Panc1 (cell line): ENCODE data around the gene USF1.
"Not testable (repeated sequence)": the region's sequence is repeated elsewhere in the genome, so short reads cannot be mapped to it uniquely, and the experiment has no call there.

Experiments
- CTCF ChIP-seq: fragments of 450-650 bp; IDR thresholded peaks from 2 replicates; pipeline ENCODE4 v1.5.1; 2017; ENCODE audit warnings: mild to moderate bottlenecking
- REST ChIP-seq, 2 experiments: IDR thresholded peaks; 2 replicates each; pipeline ENCODE4 v1.6.1; 2011 to 2012; ENCODE audit warnings: low read depth in 2 of 2, control low read depth in 1 of 2, low read length in 1 of 2, mild to moderate bottlenecking in 1 of 2, moderate library complexity in 1 of 2; ENCODE audit not compliant: insufficient read depth in 1 of 2

GRCh38 chr1:161016683-161017082, 29.1 kb downstream of the USF1 start:
- not testable (repeated sequence) for TF ChIP-seq CTCF; REST (IDR thresholded peaks at IDR 0.05; ENCODE audit: insufficient read depth in 1 of 2, low read depth in 2 of 2, low read length in 1 of 2)
